ENCODE measurements around the gene NRROS.

GRCh38 chr3:196689941-196690660 is 50.6 kb downstream of the NRROS start:
- no peak for TF ChIP-seq CTCF (IDR thresholded peaks at IDR 0.05)
- no peak for TF ChIP-seq POLR2A (IDR thresholded peaks at IDR 0.05)

Data from lower leg skin (tissue), 3 donors.